ENCODE results near the gene MAN2A2. TPM values are rescaled to one million over a fixed set of nuclear protein-coding genes. Genes with fewer than 3 reads are reported as not detected.

The MAN2A2 gene
- total RNA-seq, 1 experiment from 2014 or later: 27.4 TPM

- H3K36me3 Mint-ChIP-seq (ENCODE audit: insufficient read depth in 1 of 3, low read depth in 3 of 3): no peaks in the 10 kb centered on the region; a peak in 1 of 7 replicates
- no CpG with 5 or more reads among the region's 10 CpGs for WGBS (ENCODE audit: extremely low coverage, insufficient read length, low lambda C conversion rate)
- Histone ChIP-seq H3K23me2 (ENCODE audit: insufficient read length, low read depth, low read length, poor library complexity, severe bottlenecking) (no peaks in the 10 kb centered on the region), H3K9me3 (ENCODE audit: control insufficient read depth, low read depth, low read length) (no peaks in the 10 kb centered on the region), H4K91ac (ENCODE audit: insufficient read length, low read depth, low read length) (no peak overlapping the region), H3K9ac (ENCODE audit: extremely low read depth, insufficient read length, low read length) (no peak overlapping the region), H3K79me1 (ENCODE audit: insufficient read depth, low read depth, low read length, poor library complexity, severe bottlenecking) (no peaks in the 10 kb centered on the region), H3T11ph (ENCODE audit: low read length) (no peak overlapping the region), H3K4me1 (ENCODE audit: insufficient read depth, low read length) (peaks cover 3% of the 10 kb centered on the region; the same call in 1 of the 2 replicates), H2BK12ac (ENCODE audit: insufficient read length, low read depth, low read length) (no peak overlapping the region), H3K18ac (ENCODE audit: insufficient read length, low read depth, low read length) (no peak overlapping the region), H3K23ac (ENCODE audit: insufficient read length, low read depth, low read length) (no peak overlapping the region), H2AFZ (ENCODE audit: low read length) (no peak overlapping the region), H2BK20ac (ENCODE audit: low read depth, low read length, poor library complexity, severe bottlenecking) (no peak overlapping the region), H2BK5ac (ENCODE audit: insufficient read length, low read length) (no peak overlapping the region), H4K8ac (replicated peaks; ENCODE audit: insufficient read length, low read depth, low read length) (no peak overlapping the region), H2BK120ac (ENCODE audit: low read depth, low read length, poor library complexity, severe bottlenecking) (no peak overlapping the region), H2AK5ac (ENCODE audit: insufficient read length, low read length) (no peak overlapping the region), H3K79me2 (ENCODE audit: insufficient read depth, low read length) (no peaks in the 10 kb centered on the region), H3K4ac (ENCODE audit: low read depth, low read length) (no peak overlapping the region), H4K20me1 (ENCODE audit: control insufficient read depth, insufficient read depth, insufficient read length) (no peaks in the 10 kb centered on the region), H3K27me3 (ENCODE audit: insufficient read depth, low read length) (no peaks in the 10 kb centered on the region), H4K5ac (ENCODE audit: insufficient read length, low read depth, low read length) (no peak overlapping the region), H3K56ac (ENCODE audit: insufficient read length, low read depth, low read length) (no peak overlapping the region), H2BK15ac (ENCODE audit: low read depth, low read length) (no peak overlapping the region), H3K27ac (ENCODE audit: insufficient read length, low read depth, low read length) (no peak overlapping the region), H3K4me2 (ENCODE audit: insufficient read depth, insufficient read length, low read length) (no peak overlapping the region), H3K14ac (ENCODE audit: insufficient read depth, low read length) (no peak overlapping the region)
- TF ChIP-seq, protein P1, sequence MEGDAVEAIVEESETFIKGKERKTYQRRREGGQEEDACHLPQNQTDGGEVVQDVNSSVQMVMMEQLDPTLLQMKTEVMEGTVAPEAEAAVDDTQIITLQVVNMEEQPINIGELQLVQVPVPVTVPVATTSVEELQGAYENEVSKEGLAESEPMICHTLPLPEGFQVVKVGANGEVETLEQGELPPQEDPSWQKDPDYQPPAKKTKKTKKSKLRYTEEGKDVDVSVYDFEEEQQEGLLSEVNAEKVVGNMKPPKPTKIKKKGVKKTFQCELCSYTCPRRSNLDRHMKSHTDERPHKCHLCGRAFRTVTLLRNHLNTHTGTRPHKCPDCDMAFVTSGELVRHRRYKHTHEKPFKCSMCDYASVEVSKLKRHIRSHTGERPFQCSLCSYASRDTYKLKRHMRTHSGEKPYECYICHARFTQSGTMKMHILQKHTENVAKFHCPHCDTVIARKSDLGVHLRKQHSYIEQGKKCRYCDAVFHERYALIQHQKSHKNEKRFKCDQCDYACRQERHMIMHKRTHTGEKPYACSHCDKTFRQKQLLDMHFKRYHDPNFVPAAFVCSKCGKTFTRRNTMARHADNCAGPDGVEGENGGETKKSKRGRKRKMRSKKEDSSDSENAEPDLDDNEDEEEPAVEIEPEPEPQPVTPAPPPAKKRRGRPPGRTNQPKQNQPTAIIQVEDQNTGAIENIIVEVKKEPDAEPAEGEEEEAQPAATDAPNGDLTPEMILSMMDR (conservative IDR thresholded peaks at IDR 0.05): no peak; the same call in 2 of the 3 replicates
- H3K4me3 Mint-ChIP-seq: no peak overlapping the region
- H3K27ac Mint-ChIP-seq: no peak overlapping the region
- H3K4me1 Mint-ChIP-seq: peaks cover 23 to 29% of the 10 kb centered on the region in 2 experiments
- H3K9me3 Mint-ChIP-seq: no peaks in the 10 kb centered on the region; a peak in 1 of 5 replicates
- H3K27me3 Mint-ChIP-seq (ENCODE audit: low read depth): no peaks in the 10 kb centered on the region
- peak; percentile 50 for DNase-seq
These were observed 38.6 kb upstream of the MAN2A2 start for GRCh38 chr15:90864507-90864906.

All from H9 (cell line).